WTC11 (cell line): ENCODE measurements around the gene IGF2BP3. TPM values are rescaled to one million over a fixed set of nuclear protein-coding genes. Genes with fewer than 3 reads are reported as not detected.

Source experiments
- ATAC-seq: fragments of 200-7000 bp; cut with Tn5 transposase; 2 replicates; pipeline ENCODE4 v1.10.0; 2021; ENCODE audit warnings: mild to moderate bottlenecking, moderate library complexity
- CTCF ChIA-PET: fragments of 300-600 bp; sonication (Branson Sonifier 250); formaldehyde crosslinking; loops from one replicate; lab custom pipeline; 2021; ENCODE audit warnings: antibody characterized with exemption; lab: Charles Lee
- POLR2A ChIA-PET: fragments of 350-600 bp; sonication (Branson Sonifier 250); formaldehyde crosslinking; loops from one replicate; lab custom pipeline; 2021; ENCODE audit warnings: antibody characterized with exemption; lab: Charles Lee
- DNase-seq: peaks from one replicate; pipeline ENCODE4 v3.0.0; 2021; ENCODE audit warnings: low spot score
- H3K27ac Mint-ChIP-seq: 2 replicates; pipeline ENCODE4 v1.8.0; 2021; ENCODE audit warnings: mixed read lengths
- H3K27me3 Mint-ChIP-seq: 2 replicates; pipeline ENCODE4 v1.8.0; 2021; ENCODE audit warnings: low read depth, mild to moderate bottlenecking, moderate library complexity, mixed read lengths
- H3K36me3 Mint-ChIP-seq: 2 replicates; pipeline ENCODE4 v1.8.0; 2021; ENCODE audit warnings: mixed read lengths
- H3K4me1 Mint-ChIP-seq: 2 replicates; pipeline ENCODE4 v1.8.0; 2022; ENCODE audit warnings: mixed read lengths
- H3K4me3 Mint-ChIP-seq: 2 replicates; pipeline ENCODE4 v1.8.0; 2021; ENCODE audit warnings: mild to moderate bottlenecking, moderate library complexity, mixed read lengths
- H3K9me3 Mint-ChIP-seq: 2 replicates; pipeline ENCODE4 v1.8.0; 2021; ENCODE audit warnings: mixed read lengths
- ATF1 ChIP-seq: sonication (generic); formaldehyde crosslinking; IDR thresholded peaks from 2 replicates; pipeline ENCODE4 v1.8.1; 2023; ENCODE audit warnings: mild to moderate bottlenecking, moderate library complexity, missing genetic modification reagents
- FOXK1 ChIP-seq: sonication (generic); formaldehyde crosslinking; IDR thresholded peaks from 2 replicates; pipeline ENCODE4 v1.8.0; 2022; ENCODE audit warnings: mild to moderate bottlenecking, moderate library complexity, missing genetic modification reagents
- GABPB1 ChIP-seq: sonication (generic); formaldehyde crosslinking; IDR thresholded peaks from 2 replicates; pipeline ENCODE4 v1.8.1; 2023; ENCODE audit warnings: mild to moderate bottlenecking, missing genetic modification reagents
- KAT7 ChIP-seq: sonication (generic); formaldehyde crosslinking; IDR thresholded peaks from 2 replicates; pipeline ENCODE4 v1.8.1; 2023; ENCODE audit warnings: missing genetic modification reagents, mild to moderate bottlenecking, borderline replicate concordance
- NFE2L1 ChIP-seq: sonication (generic); formaldehyde crosslinking; IDR thresholded peaks from 2 replicates; pipeline ENCODE4 v1.8.1; 2023; ENCODE audit warnings: missing genetic modification reagents
- RORB ChIP-seq: fragments of 250-450 bp; sonication (Bioruptor Pico); IDR thresholded peaks from 2 replicates; pipeline ENCODE4 v1.9.0; 2021; ENCODE audit warnings: mild to moderate bottlenecking
- SOX15 ChIP-seq: fragments of 250-450 bp; sonication (Bioruptor Pico); IDR thresholded peaks from 2 replicates; pipeline ENCODE4 v1.9.0; 2021; ENCODE audit warnings: mild to moderate bottlenecking
- ZNF138 ChIP-seq: sonication (generic); formaldehyde crosslinking; conservative IDR thresholded peaks from 2 replicates; pipeline ENCODE4 v1.8.1; 2022; ENCODE audit warnings: mild to moderate bottlenecking, moderate library complexity, missing genetic modification reagents
- total RNA-seq: library from RNA; stranded (reverse); gene quantifications from 3 replicates; pipeline ENCODE4 v1.2.3, GENCODE V29; 2021
- TF ChIP-seq, protein P1 (sequence below): fragments of 250-450 bp; sonication (Bioruptor Pico); conservative IDR thresholded peaks from 2 replicates; pipeline ENCODE4 v1.9.0; 2021; ENCODE audit warnings: mild to moderate bottlenecking
- TF ChIP-seq, protein P2 (sequence below): sonication (generic); formaldehyde crosslinking; conservative IDR thresholded peaks from 2 replicates; pipeline ENCODE4 v1.8.1; 2022; ENCODE audit warnings: mild to moderate bottlenecking, missing genetic modification reagents
- TF ChIP-seq, protein P3 (sequence below): sonication (generic); formaldehyde crosslinking; conservative IDR thresholded peaks from 2 replicates; pipeline ENCODE4 v1.8.1; 2023; ENCODE audit warnings: mild to moderate bottlenecking, low read depth, missing genetic modification reagents, moderate library complexity
- TF ChIP-seq, protein P4 (sequence below): sonication (generic); formaldehyde crosslinking; IDR thresholded peaks from 2 replicates; pipeline ENCODE4 v1.8.0; 2022; ENCODE audit warnings: missing genetic modification reagents
- TF ChIP-seq, protein P5 (sequence below): fragments of 250-450 bp; sonication (Bioruptor Pico); IDR thresholded peaks from 2 replicates; pipeline ENCODE4 v1.8.0; 2021; ENCODE audit warnings: mild to moderate bottlenecking
- TF ChIP-seq, protein P6 (sequence below): sonication (generic); formaldehyde crosslinking; IDR thresholded peaks from 2 replicates; pipeline ENCODE4 v1.8.1; 2022; ENCODE audit warnings: low read depth, mild to moderate bottlenecking, moderate library complexity, missing genetic modification reagents, borderline replicate concordance
- TF ChIP-seq, protein P7 (sequence below): sonication (generic); formaldehyde crosslinking; IDR thresholded peaks from 2 replicates; pipeline ENCODE4 v1.8.0; 2022; ENCODE audit warnings: mild to moderate bottlenecking, missing genetic modification reagents

IGF2BP3 gene
- total RNA-seq, 1 experiment from 2014 or later: 129 TPM

DNA sequence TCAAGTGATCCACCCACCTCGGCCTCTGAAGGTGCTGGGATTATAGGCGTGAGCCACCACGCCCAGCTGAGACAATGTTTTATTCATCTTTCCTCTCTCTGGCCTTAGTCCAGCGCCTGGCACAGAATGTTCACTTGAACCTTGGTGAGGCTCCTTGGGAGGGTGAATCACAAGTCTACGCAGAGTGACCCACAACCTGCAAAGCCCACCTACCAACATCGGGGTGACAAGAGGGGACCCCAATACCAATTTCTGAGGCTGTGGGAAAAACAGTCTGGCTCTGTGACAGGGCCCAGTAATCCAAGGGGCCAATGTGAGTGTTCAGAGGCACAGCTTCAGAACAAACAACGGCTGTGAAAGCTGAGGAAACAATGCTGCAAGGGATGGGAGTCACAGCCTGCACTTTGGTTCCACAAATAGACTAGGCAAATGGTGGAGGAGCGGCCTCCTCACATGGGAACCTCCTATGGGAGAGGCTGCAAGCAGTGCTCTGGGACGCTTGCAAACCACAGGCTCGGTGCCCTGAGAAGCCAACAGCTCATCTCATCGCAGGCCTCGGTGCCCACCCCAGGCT is 176.7 kb downstream of the IGF2BP3 start:
- ATAC-seq (no peak), DNase-seq (no peak)
- H3K4me3 Mint-ChIP-seq: no peak overlapping the region
- POLR2A ChIA-PET: no interaction called here
- H3K27ac Mint-ChIP-seq: no peak overlapping the region
- H3K9me3 Mint-ChIP-seq: no peaks in the 10 kb centered on the region
- H3K36me3 Mint-ChIP-seq: no peaks in the 10 kb centered on the region
- CTCF ChIA-PET: interaction anchor here (0.7 to 2.8 kb wide), 3 partner anchors 15 to 47 kb away, joined by 3 to 10 read pairs (median 4); partner anchors contain the start of gene GPNMB
- H3K27me3 Mint-ChIP-seq: peaks cover 13% of the 10 kb centered on the region
- H3K4me1 Mint-ChIP-seq: peaks cover 8% of the 10 kb centered on the region
- TF ChIP-seq, protein P1, sequence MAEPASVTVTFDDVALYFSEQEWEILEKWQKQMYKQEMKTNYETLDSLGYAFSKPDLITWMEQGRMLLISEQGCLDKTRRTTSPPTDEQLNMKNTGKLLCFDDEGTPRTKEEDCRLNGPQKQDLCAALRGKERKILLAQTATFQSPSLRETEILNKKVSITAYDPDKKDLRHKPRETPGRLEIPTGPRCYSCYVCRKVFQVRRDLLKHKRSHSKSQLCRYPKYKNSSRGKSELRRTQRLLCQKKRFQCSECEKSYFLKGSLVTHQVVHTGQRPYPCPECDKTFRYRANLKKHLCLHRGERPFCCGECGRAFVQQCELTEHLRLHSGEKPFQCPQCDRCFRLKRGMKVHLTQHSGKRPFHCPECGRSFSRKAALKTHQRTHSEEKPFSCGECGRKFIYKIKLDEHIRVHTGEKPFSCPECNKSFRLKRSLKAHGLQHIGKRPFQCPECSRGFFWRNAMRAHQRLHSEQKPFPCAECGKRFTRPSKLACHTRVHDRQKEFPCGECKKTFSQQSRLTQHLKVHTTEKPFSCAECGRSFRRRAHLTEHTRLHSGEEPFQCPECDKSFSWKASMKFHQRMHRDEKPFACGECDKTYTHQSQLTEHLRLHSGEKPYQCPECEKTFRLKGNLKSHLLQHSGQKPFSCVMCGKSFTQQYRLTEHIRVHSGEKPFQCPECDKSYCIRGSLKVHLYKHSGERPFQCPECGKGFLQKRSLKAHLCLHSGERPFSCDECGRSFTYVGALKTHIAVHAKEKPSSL (CRISPR knock-in tag): no peak
- peak; percentile 92 for TF ChIP-seq GABPB1
- TF ChIP-seq, all 79 proteins: peak for 1

DNA sequence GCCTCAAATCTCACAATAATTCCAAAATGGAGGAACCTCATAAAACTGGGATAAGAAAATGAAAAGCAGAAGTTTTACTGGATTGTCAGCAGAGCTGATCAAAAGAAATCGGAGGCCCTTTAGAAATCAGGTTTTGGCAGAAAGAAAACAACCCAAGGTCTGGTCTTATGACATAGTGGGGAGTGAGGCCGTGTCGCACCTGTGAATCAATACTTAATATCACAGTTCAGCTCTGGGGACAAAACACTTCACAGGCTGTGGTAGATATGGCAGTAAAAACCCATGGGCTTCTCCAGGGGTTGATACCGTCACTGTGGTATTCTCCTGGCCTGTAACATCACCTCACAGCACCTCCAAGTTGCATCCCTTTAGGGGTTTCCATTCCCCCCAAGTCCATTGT is 177.7 kb downstream of the IGF2BP3 start:
- ATAC-seq (no peak), DNase-seq (no peak)
- Mint-ChIP-seq H3K27ac (no peak overlapping the region), H3K4me1 (peaks cover 13% of the 10 kb centered on the region), H3K36me3 (no peaks in the 10 kb centered on the region), H3K9me3 (no peaks in the 10 kb centered on the region), H3K27me3 (peaks cover 9% of the 10 kb centered on the region), H3K4me3 (no peak overlapping the region)
- ChIA-PET CTCF (interaction anchor here (1.3 to 2.8 kb wide), 3 partner anchors 20 to 254 kb away, joined by 3 to 10 read pairs (median 7); no protein-coding TSS in a partner anchor), POLR2A (interaction anchor here (2.0 kb wide), 1 partner anchor 13 kb away, joined by 5 read pairs; no protein-coding TSS in a partner anchor)
- TF ChIP-seq, protein P2, sequence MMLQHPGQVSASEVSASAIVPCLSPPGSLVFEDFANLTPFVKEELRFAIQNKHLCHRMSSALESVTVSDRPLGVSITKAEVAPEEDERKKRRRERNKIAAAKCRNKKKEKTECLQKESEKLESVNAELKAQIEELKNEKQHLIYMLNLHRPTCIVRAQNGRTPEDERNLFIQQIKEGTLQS: no peak
- TF ChIP-seq KAT7 (no peak), RORB (CRISPR knock-in tag) (no peak), ZNF138 (CRISPR knock-in tag) (no peak), ATF1 (CRISPR knock-in tag) (no peak), NFE2L1 (no peak), SOX15 (no peak), FOXK1 (CRISPR knock-in tag) (no peak)
- TF ChIP-seq, protein P3, sequence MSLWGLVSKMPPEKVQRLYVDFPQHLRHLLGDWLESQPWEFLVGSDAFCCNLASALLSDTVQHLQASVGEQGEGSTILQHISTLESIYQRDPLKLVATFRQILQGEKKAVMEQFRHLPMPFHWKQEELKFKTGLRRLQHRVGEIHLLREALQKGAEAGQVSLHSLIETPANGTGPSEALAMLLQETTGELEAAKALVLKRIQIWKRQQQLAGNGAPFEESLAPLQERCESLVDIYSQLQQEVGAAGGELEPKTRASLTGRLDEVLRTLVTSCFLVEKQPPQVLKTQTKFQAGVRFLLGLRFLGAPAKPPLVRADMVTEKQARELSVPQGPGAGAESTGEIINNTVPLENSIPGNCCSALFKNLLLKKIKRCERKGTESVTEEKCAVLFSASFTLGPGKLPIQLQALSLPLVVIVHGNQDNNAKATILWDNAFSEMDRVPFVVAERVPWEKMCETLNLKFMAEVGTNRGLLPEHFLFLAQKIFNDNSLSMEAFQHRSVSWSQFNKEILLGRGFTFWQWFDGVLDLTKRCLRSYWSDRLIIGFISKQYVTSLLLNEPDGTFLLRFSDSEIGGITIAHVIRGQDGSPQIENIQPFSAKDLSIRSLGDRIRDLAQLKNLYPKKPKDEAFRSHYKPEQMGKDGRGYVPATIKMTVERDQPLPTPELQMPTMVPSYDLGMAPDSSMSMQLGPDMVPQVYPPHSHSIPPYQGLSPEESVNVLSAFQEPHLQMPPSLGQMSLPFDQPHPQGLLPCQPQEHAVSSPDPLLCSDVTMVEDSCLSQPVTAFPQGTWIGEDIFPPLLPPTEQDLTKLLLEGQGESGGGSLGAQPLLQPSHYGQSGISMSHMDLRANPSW (CRISPR knock-in tag): no peak
- TF ChIP-seq, protein P4, sequence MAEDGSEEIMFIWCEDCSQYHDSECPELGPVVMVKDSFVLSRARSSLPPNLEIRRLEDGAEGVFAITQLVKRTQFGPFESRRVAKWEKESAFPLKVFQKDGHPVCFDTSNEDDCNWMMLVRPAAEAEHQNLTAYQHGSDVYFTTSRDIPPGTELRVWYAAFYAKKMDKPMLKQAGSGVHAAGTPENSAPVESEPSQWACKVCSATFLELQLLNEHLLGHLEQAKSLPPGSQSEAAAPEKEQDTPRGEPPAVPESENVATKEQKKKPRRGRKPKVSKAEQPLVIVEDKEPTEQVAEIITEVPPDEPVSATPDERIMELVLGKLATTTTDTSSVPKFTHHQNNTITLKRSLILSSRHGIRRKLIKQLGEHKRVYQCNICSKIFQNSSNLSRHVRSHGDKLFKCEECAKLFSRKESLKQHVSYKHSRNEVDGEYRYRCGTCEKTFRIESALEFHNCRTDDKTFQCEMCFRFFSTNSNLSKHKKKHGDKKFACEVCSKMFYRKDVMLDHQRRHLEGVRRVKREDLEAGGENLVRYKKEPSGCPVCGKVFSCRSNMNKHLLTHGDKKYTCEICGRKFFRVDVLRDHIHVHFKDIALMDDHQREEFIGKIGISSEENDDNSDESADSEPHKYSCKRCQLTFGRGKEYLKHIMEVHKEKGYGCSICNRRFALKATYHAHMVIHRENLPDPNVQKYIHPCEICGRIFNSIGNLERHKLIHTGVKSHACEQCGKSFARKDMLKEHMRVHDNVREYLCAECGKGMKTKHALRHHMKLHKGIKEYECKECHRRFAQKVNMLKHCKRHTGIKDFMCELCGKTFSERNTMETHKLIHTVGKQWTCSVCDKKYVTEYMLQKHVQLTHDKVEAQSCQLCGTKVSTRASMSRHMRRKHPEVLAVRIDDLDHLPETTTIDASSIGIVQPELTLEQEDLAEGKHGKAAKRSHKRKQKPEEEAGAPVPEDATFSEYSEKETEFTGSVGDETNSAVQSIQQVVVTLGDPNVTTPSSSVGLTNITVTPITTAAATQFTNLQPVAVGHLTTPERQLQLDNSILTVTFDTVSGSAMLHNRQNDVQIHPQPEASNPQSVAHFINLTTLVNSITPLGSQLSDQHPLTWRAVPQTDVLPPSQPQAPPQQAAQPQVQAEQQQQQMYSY: no peak
- TF ChIP-seq, protein P5, sequence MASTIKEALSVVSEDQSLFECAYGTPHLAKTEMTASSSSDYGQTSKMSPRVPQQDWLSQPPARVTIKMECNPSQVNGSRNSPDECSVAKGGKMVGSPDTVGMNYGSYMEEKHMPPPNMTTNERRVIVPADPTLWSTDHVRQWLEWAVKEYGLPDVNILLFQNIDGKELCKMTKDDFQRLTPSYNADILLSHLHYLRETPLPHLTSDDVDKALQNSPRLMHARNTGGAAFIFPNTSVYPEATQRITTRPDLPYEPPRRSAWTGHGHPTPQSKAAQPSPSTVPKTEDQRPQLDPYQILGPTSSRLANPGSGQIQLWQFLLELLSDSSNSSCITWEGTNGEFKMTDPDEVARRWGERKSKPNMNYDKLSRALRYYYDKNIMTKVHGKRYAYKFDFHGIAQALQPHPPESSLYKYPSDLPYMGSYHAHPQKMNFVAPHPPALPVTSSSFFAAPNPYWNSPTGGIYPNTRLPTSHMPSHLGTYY: no peak
- TF ChIP-seq, protein P6, sequence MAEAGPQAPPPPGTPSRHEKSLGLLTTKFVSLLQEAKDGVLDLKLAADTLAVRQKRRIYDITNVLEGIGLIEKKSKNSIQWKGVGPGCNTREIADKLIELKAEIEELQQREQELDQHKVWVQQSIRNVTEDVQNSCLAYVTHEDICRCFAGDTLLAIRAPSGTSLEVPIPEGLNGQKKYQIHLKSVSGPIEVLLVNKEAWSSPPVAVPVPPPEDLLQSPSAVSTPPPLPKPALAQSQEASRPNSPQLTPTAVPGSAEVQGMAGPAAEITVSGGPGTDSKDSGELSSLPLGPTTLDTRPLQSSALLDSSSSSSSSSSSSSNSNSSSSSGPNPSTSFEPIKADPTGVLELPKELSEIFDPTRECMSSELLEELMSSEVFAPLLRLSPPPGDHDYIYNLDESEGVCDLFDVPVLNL: no peak
- TF ChIP-seq, protein P7, sequence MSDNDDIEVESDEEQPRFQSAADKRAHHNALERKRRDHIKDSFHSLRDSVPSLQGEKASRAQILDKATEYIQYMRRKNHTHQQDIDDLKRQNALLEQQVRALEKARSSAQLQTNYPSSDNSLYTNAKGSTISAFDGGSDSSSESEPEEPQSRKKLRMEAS: no peak
